Spleen (tissue), 11 donors: ENCODE results near the gene GRIN2D. TPM values are rescaled to one million over a fixed set of nuclear protein-coding genes. Genes with fewer than 3 reads are reported as not detected.

Experiments used
- DNase-seq: peaks from one replicate; pipeline ENCODE4 v3.0.0-alpha.2; 2020
- H3K27ac ChIP-seq, 8 donors: fragments of 200-600 bp; sonication (generic) in 7 of 8; 1 replicate in 4 of 8; 2 replicates in 4 of 8; pipeline versions ENCODE4 v1.5.0 to v1.8.0; 2016 to 2021; ENCODE audit warnings: inconsistent platforms in 4 of 8, mild to moderate bottlenecking in 4 of 8, moderate library complexity in 1 of 8
- H3K27me3 ChIP-seq, 7 donors: fragments of 200-600 bp; sonication (generic) in 6 of 7; replicated peaks in 1 of 7; 1 replicate in 4 of 7; 2 replicates in 3 of 7; pipeline versions ENCODE4 v1.5.0 to v1.8.0; 2016 to 2021; ENCODE audit warnings: inconsistent platforms in 3 of 7, mild to moderate bottlenecking in 1 of 7
- H3K36me3 ChIP-seq, 6 donors: fragments of 200-600 bp; sonication (generic) in 5 of 6; 1 replicate in 4 of 6; 2 replicates in 2 of 6; pipeline versions ENCODE4 v1.5.0 to v1.8.0; 2016 to 2021; ENCODE audit warnings: inconsistent platforms in 2 of 6
- H3K4me1 ChIP-seq, 6 donors: fragments of 200-600 bp; sonication (generic) in 5 of 6; 1 replicate in 3 of 6; 2 replicates in 3 of 6; pipeline versions ENCODE4 v1.5.0 to v1.8.0; 2016 to 2021; ENCODE audit warnings: inconsistent platforms in 3 of 6
- H3K4me3 ChIP-seq, 8 donors: fragments of 200-600 bp; sonication (generic) in 7 of 8; 1 replicate in 4 of 8; 2 replicates in 4 of 8; pipeline versions ENCODE4 v1.5.0 to v1.8.0; 2016 to 2021; ENCODE audit warnings: inconsistent platforms in 4 of 8, mild to moderate bottlenecking in 4 of 8, moderate library complexity in 2 of 8
- H3K9me3 ChIP-seq, 8 donors: fragments of 200-600 bp; sonication (generic) in 7 of 8; 1 replicate in 4 of 8; 2 replicates in 4 of 8; pipeline versions ENCODE4 v1.5.0 to v1.8.0; 2016 to 2021; ENCODE audit warnings: inconsistent platforms in 4 of 8
- POLR2A ChIP-seq, 3 donors: fragments of 450-650 bp; IDR thresholded peaks; one replicate each; pipeline ENCODE4 v1.5.1; 2017; ENCODE audit warnings: antibody characterized with exemption in 3 of 3, mild to moderate bottlenecking in 1 of 3
- POLR2AphosphoS5 ChIP-seq, 3 donors: sonication (generic); formaldehyde crosslinking; IDR thresholded peaks; one replicate each; pipeline ENCODE4 v1.5.1; 2017; ENCODE audit warnings: antibody characterized with exemption in 3 of 3
- WGBS, 5 donors: extraction: QIAGEN DNeasy Blood & Tissue Kit in 3 of 5; methylation state at CpG; one replicate each; pipeline versions ENCODE4 v1.1.5 to v1.1.7; 2013 to 2018; 5-methylcytosine and 5-hydroxymethylcytosine counted together
- intact Hi-C: fragments of 100-400 bp; cut with DNase I; formaldehyde crosslinking; loops from one replicate; pipeline ENCODE4 v1.15.0; 2023; ENCODE audit warnings: low total_unique reads
- polyA plus RNA-seq, 3 donors: library from polyadenylated mRNA; stranded (reverse); fragments of 200-250 nt; gene quantifications; one replicate each; pipeline ENCODE4 v1.2.1, GENCODE V29; 2013
- total RNA-seq, 7 donors: library from RNA; depleted of rRNA in 3 of 7; stranded (reverse); fragments of >200 nt in 3 of 7; fragmentation: NEBNext Ultra II Directional in 4 of 7; extraction: Animal tissue kit (Norgen Biotek cat#: 25700) in 4 of 7; gene quantifications; one replicate each; pipeline versions ENCODE4 v1.1.0 to v1.2.1, GENCODE V29; 2016 to 2021
- TF ChIP-seq, protein P1 (sequence below), 11 experiments: fragments of 200-600 bp in 7 of 11; fragments of 450-650 bp in 4 of 11; sonication (generic) in 4 of 11; IDR thresholded peaks in 8 of 11; conservative IDR thresholded peaks in 3 of 11; 1 replicate in 7 of 11; 2 replicates in 4 of 11; pipeline versions ENCODE4 v1.4.0 to v1.8.0; 2016 to 2021; ENCODE audit warnings: antibody characterized with exemption in 11 of 11, inconsistent platforms in 4 of 11, mild to moderate bottlenecking in 1 of 11
- donor health status: healthy with polysubstance abuse.
- donor health status: DM: no; HTN: no; CAD: no; lungs with moderate emphysema.
- donor health status: DM: no; HTN: no; CAD: no.
- donor health status: Bipolar disorder and iron deficiency.
- donor health status: healthy.
- donor health status: DM: no; HTN: no; CAD: no.
- donor health status: DM: yes; HTN: yes; CAD: no.

Gene GRIN2D
- total and polyA plus RNA-seq, 10 donors, result 0.07 to 1.2 (median 0.50) TPM

GRCh38 chr19:48382286-48382685 is 11.2 kb upstream of the GRIN2D start:
- Histone ChIP-seq H3K4me1 (peaks cover 0 to 5% (median 0%) of the 10 kb centered on the region in 6 donors), H3K9me3 (no peaks in the 10 kb centered on the region), H3K27me3 (no peaks in the 10 kb centered on the region), H3K36me3 (peaks cover 0 to 76% (median 57%) of the 10 kb centered on the region in 6 donors), H3K27ac (no peak overlapping the region), H3K4me3 (no peak overlapping the region)
- TF ChIP-seq, protein P1, sequence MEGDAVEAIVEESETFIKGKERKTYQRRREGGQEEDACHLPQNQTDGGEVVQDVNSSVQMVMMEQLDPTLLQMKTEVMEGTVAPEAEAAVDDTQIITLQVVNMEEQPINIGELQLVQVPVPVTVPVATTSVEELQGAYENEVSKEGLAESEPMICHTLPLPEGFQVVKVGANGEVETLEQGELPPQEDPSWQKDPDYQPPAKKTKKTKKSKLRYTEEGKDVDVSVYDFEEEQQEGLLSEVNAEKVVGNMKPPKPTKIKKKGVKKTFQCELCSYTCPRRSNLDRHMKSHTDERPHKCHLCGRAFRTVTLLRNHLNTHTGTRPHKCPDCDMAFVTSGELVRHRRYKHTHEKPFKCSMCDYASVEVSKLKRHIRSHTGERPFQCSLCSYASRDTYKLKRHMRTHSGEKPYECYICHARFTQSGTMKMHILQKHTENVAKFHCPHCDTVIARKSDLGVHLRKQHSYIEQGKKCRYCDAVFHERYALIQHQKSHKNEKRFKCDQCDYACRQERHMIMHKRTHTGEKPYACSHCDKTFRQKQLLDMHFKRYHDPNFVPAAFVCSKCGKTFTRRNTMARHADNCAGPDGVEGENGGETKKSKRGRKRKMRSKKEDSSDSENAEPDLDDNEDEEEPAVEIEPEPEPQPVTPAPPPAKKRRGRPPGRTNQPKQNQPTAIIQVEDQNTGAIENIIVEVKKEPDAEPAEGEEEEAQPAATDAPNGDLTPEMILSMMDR (IDR thresholded peaks at IDR 0.05 in 8 of 11, conservative IDR thresholded peaks at IDR 0.05 in 3 of 11), result no peak
- TF ChIP-seq POLR2AphosphoS5 (IDR thresholded peaks at IDR 0.05) (no peak), POLR2A (IDR thresholded peaks at IDR 0.05) (no peak)
- WGBS, 5 donors, result 84 to 96% (median 89%) methylated on average over 8 of the region's 8 CpGs
- intact Hi-C loops, result no loop called here
- DNase-seq, result no peak

DNA sequence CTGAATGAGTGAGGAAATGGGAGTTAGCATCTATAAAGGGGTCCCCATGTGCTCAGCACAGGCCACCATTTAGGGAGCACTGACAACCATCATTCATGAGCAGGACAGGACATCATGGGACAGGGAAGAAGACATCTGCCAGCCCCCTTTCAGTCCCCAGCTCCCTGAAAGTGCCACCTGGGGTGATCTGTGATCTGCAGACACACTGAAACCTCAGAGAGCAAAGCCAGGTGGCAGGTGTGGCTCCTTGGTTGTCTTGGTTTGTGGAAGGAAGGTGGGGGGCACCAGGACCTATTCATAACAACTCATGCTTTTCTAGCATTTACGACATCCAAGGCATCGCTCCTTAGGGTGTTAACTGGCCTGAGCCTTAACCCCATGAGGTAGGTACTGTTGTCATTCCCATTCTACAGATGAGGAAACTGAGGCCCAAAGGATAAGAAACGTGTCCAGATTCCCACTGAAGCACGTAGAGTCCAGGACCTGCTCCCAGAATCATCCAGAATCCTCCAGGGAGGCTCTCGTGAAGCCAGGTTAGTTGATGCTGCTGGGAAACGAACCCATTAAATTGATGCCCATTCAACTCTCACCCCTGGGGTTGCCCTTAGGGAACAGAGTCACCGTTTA is 7.9 kb upstream of the GRIN2D start:
- Histone ChIP-seq H3K4me1 (peaks cover 0 to 22% (median 10%) of the 10 kb centered on the region in 6 donors), H3K4me3 (no peak overlapping the region), H3K9me3 (no peaks in the 10 kb centered on the region), H3K27me3 (no peaks in the 10 kb centered on the region), H3K27ac (no peak overlapping the region), H3K36me3 (peaks cover 0 to 90% (median 74%) of the 10 kb centered on the region in 6 donors)
- WGBS, 5 donors, result 88 to 93% (median 91%) methylated on average over 7 of the region's 7 CpGs
- TF ChIP-seq, protein P1 (IDR thresholded peaks at IDR 0.05 in 8 of 11, conservative IDR thresholded peaks at IDR 0.05 in 3 of 11), result no peak
- no peak for TF ChIP-seq POLR2A (IDR thresholded peaks at IDR 0.05)
- no peak for TF ChIP-seq POLR2AphosphoS5 (IDR thresholded peaks at IDR 0.05)
- no peak for DNase-seq
- intact Hi-C loops, result no loop called here

- TF ChIP-seq POLR2AphosphoS5 (IDR thresholded peaks at IDR 0.05) (no peak), POLR2A (IDR thresholded peaks at IDR 0.05) (no peak)
- TF ChIP-seq, protein P1 (IDR thresholded peaks at IDR 0.05 in 8 of 11, conservative IDR thresholded peaks at IDR 0.05 in 3 of 11), result no peak
- Histone ChIP-seq H3K27ac (no peak overlapping the region), H3K36me3 (peaks cover 0 to 76% (median 69%) of the 10 kb centered on the region in 6 donors), H3K4me1 (peaks cover 0 to 30% (median 16%) of the 10 kb centered on the region in 6 donors), H3K9me3 (no peaks in the 10 kb centered on the region), H3K4me3 (no peak overlapping the region), H3K27me3 (no peaks in the 10 kb centered on the region)
- intact Hi-C loops, result no loop called here
- DNase-seq, result no peak
- WGBS, 5 donors, result 88 to 100% (median 95%) methylated on average over 3 of the region's 3 CpGs
Observed at GRCh38 chr19:48386981-48387380, 6.5 kb upstream of the GRIN2D start.

GRCh38 chr19:48390188-48391099 is 3.0 kb upstream of the GRIN2D start:
- TF ChIP-seq, protein P1 (IDR thresholded peaks at IDR 0.05 in 8 of 11, conservative IDR thresholded peaks at IDR 0.05 in 3 of 11), result peak; percentile 41 to 87 (median 80)
- TF ChIP-seq POLR2A (IDR thresholded peaks at IDR 0.05) (no peak), POLR2AphosphoS5 (IDR thresholded peaks at IDR 0.05) (peak; percentile 27 to 65 (median 30))
- intact Hi-C loops, result no loop called here
- Histone ChIP-seq H3K4me3 (peak overlapping the region; percentile 68 to 98 (median 87)), H3K36me3 (peaks cover 0 to 42% (median 36%) of the 10 kb centered on the region in 6 donors), H3K9me3 (no peaks in the 10 kb centered on the region), H3K27me3 (peaks cover 3 to 33% (median 29%) of the 10 kb centered on the region in 7 donors), H3K4me1 (peaks cover 2 to 56% (median 37%) of the 10 kb centered on the region in 6 donors), H3K27ac (peak overlapping the region; percentile 78 to 93 (median 88))
- DNase-seq, result peak; percentile 91
- 3 to 11% (median 5%) methylated on average over 11 to 24 of the region's 24 CpGs for WGBS, 5 donors
